ENCODE data around the gene PDE2A. TPM values are rescaled to one million over a fixed set of nuclear protein-coding genes. Genes with fewer than 3 reads are reported as not detected.

PDE2A gene
- total RNA-seq, 1 donor from 2014 or later, result 4.0 TPM

- no peaks in the 10 kb centered on the region for H3K9me3 Mint-ChIP-seq (ENCODE audit: low read depth)
These were observed 81.3 kb downstream of the PDE2A start for GRCh38 chr11:72592698-72593495.

GRCh38 chr11:72591785-72592502 is 82.3 kb downstream of the PDE2A start:
- DNase-seq (ENCODE audit: low spot score, unreplicated experiment), result no peak
- H3K36me3 Mint-ChIP-seq (ENCODE audit: insufficient read depth), result no peaks in the 10 kb centered on the region
- peaks cover 2% of the 10 kb centered on the region for H3K4me1 Mint-ChIP-seq (ENCODE audit: low read depth)
- H3K4me3 Mint-ChIP-seq (ENCODE audit: low read depth), result no peak overlapping the region
- peaks cover 90% of the 10 kb centered on the region for H3K27me3 Mint-ChIP-seq
- no peak for TF ChIP-seq CTCF (IDR thresholded peaks at IDR 0.05; ENCODE audit: unreplicated experiment)
- H3K9me3 Mint-ChIP-seq (ENCODE audit: low read depth), result no peaks in the 10 kb centered on the region
- no peak overlapping the region for H3K27ac Mint-ChIP-seq

More at GRCh38 chr11:72592698-72593495, 81.3 kb downstream of the PDE2A start:
- Mint-ChIP-seq H3K27me3 (peaks cover 87% of the 10 kb centered on the region), H3K27ac (no peak overlapping the region), H3K4me3 (ENCODE audit: low read depth) (no peak overlapping the region), H3K36me3 (ENCODE audit: insufficient read depth) (no peaks in the 10 kb centered on the region), H3K4me1 (ENCODE audit: low read depth) (peaks cover 2% of the 10 kb centered on the region)
- DNase-seq (ENCODE audit: low spot score, unreplicated experiment), result no peak
- TF ChIP-seq CTCF (IDR thresholded peaks at IDR 0.05; ENCODE audit: unreplicated experiment), result no peak

GRCh38 chr11:72591023-72591422 is 83.2 kb downstream of the PDE2A start:
- H3K4me1 Mint-ChIP-seq (ENCODE audit: low read depth), result peaks cover 2% of the 10 kb centered on the region
- H3K27ac Mint-ChIP-seq, result peak overlapping the region; percentile 18
- no peaks in the 10 kb centered on the region for H3K36me3 Mint-ChIP-seq (ENCODE audit: insufficient read depth)
- H3K27me3 Mint-ChIP-seq, result peaks cover 87% of the 10 kb centered on the region
- no peak for DNase-seq (ENCODE audit: low spot score, unreplicated experiment)
- H3K9me3 Mint-ChIP-seq (ENCODE audit: low read depth), result no peaks in the 10 kb centered on the region
- H3K4me3 Mint-ChIP-seq (ENCODE audit: low read depth), result peak overlapping the region; percentile 50
- no peak for TF ChIP-seq CTCF (IDR thresholded peaks at IDR 0.05; ENCODE audit: unreplicated experiment)

GRCh38 chr11:72589802-72590761 is 84.1 kb downstream of the PDE2A start:
- H3K27ac Mint-ChIP-seq, result no peak overlapping the region
- DNase-seq (ENCODE audit: low spot score, unreplicated experiment), result peak; percentile 75
- peak overlapping the region; percentile 79 for H3K4me3 Mint-ChIP-seq (ENCODE audit: low read depth)
- H3K4me1 Mint-ChIP-seq (ENCODE audit: low read depth), result peaks cover 2% of the 10 kb centered on the region
- H3K36me3 Mint-ChIP-seq (ENCODE audit: insufficient read depth), result no peaks in the 10 kb centered on the region
- H3K27me3 Mint-ChIP-seq, result peaks cover 88% of the 10 kb centered on the region
- H3K9me3 Mint-ChIP-seq (ENCODE audit: low read depth), result no peaks in the 10 kb centered on the region
- TF ChIP-seq CTCF (IDR thresholded peaks at IDR 0.05; ENCODE audit: unreplicated experiment), result peak; percentile 75

Data from progenitor cell of endocrine pancreas (in vitro differentiated cells).